VCaP (cell line): ENCODE measurements around the gene NARF.

Experiments
- H3K27ac ChIP-seq: fragments of 450-650 bp; 2 replicates; pipeline ENCODE4 v1.5.1; 2017
- TF ChIP-seq, protein P1 (sequence below): fragments of 450-650 bp; conservative IDR thresholded peaks from 2 replicates; pipeline ENCODE4 v1.5.1; 2017; ENCODE audit warnings: mild to moderate bottlenecking, moderate library complexity

The NARF gene

DNA sequence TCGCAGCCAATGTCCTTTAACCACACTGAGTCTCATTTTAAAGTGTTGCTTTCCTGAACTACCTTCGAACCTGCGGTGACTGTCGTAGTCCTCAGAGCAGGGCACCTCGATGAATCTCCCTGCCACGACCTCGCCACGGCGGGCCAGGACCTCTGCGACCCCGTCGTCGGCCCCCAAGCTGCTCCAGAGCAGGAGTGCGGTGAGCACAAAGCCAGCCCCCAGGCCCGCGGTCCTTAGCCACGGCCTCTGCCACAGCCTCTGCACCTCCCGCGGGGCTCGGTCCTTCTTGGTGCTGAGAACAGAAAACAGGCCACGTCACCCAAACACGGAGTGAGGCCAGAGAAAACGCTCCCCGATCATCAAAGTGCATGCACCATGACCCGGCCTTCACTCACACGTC is 43.2 kb upstream of the NARF start:
- TF ChIP-seq, protein P1, sequence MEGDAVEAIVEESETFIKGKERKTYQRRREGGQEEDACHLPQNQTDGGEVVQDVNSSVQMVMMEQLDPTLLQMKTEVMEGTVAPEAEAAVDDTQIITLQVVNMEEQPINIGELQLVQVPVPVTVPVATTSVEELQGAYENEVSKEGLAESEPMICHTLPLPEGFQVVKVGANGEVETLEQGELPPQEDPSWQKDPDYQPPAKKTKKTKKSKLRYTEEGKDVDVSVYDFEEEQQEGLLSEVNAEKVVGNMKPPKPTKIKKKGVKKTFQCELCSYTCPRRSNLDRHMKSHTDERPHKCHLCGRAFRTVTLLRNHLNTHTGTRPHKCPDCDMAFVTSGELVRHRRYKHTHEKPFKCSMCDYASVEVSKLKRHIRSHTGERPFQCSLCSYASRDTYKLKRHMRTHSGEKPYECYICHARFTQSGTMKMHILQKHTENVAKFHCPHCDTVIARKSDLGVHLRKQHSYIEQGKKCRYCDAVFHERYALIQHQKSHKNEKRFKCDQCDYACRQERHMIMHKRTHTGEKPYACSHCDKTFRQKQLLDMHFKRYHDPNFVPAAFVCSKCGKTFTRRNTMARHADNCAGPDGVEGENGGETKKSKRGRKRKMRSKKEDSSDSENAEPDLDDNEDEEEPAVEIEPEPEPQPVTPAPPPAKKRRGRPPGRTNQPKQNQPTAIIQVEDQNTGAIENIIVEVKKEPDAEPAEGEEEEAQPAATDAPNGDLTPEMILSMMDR: no peak
- H3K27ac ChIP-seq: no peak overlapping the region

DNA sequence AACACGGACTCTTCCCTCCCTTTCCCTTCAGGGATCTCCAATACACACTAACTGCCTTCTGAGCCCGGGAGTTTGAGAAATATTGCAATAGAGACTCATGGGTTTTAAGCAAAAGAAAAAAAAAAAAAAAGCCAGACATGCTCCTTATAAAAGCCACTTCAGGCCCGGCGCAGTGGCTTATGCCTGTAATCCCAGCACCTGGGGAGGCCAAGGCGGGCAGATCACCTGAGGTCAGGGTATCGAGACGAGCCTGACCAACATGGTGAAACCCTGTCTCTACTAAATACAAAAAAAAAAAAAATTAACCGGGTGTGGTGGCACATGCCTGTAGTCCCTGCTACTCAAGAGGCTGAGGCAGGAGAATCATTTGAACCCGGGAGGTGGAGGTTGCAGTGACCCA is 42.8 kb upstream of the NARF start:
- H3K27ac ChIP-seq: no peak overlapping the region
- TF ChIP-seq, protein P1: no peak

DNA sequence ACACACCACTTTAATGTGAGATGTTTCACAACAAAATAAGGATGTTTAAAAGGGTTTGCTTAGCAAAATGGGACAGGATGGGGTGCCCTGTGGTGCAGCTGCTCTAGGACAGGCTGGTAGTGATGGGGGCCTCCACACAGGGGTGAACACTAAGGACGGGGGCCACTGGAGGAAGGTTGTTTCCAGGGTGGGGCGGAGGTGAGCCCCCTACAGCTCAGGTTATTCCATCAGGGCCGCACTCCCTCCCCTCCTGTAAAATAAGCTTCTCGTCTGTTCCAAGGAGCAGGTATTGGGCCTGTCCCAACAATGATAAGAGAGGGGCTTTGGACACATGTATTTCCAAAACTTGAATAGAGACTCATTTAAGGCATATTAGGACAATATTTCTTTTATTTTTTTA is 42.3 kb upstream of the NARF start:
- H3K27ac ChIP-seq: no peak overlapping the region
- TF ChIP-seq, protein P1: no peak

DNA sequence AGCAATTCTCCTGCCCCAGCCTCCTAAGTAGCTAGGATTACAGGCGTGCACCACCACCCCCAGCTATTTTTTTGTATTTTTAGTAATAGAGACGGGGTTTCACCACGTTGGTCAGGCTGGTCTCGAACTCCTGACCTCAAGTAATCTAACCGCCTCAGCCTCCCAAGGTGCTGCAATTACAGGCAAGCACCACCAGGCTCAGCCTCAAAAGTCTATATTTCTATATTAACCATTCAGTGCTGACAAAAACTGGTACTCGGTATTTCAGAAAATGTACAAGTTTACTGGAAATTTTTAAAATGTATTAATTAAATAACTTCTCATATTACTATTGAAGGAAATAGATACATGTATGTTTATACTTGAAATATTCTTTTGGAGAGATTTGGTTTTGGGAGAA is 41.8 kb upstream of the NARF start:
- TF ChIP-seq, protein P1: peak; percentile 22; the same call in 1 of the 2 replicates
- peak overlapping the region; percentile 91; the same call in 1 of the 2 replicates for H3K27ac ChIP-seq

DNA sequence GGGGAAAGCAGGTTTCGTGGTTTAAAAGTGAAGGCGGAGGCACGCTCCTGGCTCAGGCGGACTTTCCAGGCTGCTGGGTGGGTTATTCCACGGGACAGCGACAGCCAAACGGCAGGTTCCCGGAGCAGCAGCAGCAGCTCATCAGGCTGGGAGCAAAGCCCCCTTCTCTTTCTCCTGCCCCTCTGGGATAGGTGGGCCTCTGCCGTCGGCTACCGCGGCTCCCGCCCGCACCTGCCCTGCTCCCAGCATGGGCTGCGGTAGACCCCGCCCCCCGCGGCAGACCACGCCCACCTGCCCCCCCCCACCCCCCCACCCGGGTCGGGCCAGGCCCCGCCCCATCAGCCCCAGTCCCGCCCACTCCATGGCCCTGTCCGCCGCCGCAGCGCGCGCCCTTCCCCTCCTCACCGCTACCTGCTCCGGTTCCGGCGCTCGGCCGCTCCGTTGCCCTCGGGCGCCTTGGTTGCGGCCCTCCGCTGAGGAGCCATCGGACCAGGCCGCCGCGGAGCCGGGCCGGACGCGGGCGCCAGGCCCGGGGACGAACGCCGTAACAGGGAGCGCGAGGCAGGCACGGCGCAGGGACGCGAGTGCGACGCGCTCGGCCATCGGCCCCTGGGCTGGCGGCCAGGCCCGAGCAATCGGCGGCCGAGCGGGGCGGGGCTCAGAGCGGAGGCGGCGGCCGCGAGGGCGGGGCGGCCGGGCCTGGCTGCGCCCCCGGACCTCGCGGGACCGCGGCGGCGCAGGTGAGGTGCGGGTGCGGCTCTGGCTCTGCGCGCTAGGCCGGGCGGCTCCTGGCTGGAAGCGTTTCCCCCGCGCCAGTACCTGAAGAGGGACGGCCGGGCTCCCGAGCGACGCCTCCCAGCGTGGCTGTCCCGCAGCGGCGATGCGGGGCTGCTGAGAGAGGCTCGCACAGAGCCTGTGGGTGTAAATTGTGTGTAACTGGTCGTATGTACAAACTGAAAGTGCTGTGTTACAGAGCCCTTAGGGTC is 40.2 kb upstream of the NARF start, which contains the start of the genes HEXD and OGFOD3:
Gene HEXD (plus strand): TSS at position 347 of the 986 bp plus-strand sequence. CDS start 1,453 bp downstream, outside the sequence.
Gene OGFOD3 (minus strand): TSS at position 586 of the 986 bp plus-strand sequence. CDS start 101 bp downstream, at position 485.
- H3K27ac ChIP-seq: peak within 1 kb of the TSS; percentile 91
- TF ChIP-seq, protein P1: no peak

DNA sequence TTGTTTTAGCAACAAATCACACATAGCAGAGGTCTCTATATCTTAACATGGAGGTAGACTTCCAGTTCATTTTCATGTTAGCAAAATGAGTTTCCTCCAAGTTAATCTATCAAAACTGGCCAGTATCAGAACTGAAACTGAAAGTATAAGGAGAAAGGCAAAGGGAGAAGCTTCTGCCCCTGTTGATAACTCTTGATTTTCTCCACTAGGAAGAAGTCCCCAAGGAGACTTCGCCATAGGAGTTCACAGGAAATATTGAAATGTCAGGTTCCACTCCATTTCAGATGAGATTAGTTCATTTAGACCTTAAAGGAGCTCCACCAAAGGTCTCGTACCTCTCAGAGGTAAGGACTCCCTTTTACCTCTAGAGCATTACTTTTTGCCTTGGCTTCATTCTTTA is 39.0 kb upstream of the NARF start:
- peak overlapping the region; percentile 91 for H3K27ac ChIP-seq
- TF ChIP-seq, protein P1: no peak

DNA sequence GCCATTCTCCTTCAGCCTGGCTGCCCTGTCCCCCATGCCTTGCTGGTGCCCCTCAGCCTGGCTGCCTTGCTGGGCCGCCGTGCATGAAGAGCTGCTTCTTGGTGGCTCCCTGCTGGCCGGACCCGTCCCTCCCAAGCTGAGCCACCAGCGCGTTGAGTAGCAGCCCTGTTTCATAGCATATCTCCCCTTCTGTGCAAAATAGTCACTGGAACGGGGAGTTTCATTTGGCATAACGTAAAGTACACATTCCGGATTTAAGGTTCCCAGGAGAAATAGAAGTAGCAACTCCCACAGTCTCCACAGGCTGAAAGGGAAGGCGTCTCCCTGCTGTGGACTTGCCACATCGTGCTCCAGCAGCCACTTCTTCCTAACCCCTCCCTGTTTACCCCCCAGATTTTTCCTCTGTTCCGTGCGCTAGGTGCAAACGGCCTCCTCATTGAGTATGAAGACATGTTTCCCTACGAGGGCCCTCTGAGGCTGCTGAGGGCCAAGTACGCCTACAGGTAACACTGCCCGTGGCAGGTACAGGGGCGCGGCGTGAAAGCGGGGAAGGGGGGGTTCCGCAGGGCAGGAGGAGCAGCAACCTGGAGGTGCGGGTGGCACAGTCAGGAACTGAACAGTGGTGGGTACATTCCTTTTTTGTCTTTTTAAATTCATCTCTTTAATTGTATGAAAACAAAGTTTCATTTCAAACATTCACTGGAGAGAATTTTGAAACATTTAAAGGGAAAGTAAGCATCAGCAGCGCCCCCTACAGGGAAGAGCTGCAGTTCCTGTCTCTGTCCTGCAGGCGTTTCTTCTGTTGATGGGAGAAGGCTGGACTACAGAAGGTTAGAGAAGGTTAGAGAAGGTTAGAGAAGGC is 34.3 kb upstream of the NARF start:
- TF ChIP-seq, protein P1: peak; percentile 78
- no peak overlapping the region for H3K27ac ChIP-seq
